ENCODE measurements around the gene CAMK2A. TPM values are rescaled to one million over a fixed set of nuclear protein-coding genes. Genes with fewer than 3 reads are reported as not detected.

The CAMK2A gene
- total RNA-seq, 1 donor from 2014 or later = not detected

DNA sequence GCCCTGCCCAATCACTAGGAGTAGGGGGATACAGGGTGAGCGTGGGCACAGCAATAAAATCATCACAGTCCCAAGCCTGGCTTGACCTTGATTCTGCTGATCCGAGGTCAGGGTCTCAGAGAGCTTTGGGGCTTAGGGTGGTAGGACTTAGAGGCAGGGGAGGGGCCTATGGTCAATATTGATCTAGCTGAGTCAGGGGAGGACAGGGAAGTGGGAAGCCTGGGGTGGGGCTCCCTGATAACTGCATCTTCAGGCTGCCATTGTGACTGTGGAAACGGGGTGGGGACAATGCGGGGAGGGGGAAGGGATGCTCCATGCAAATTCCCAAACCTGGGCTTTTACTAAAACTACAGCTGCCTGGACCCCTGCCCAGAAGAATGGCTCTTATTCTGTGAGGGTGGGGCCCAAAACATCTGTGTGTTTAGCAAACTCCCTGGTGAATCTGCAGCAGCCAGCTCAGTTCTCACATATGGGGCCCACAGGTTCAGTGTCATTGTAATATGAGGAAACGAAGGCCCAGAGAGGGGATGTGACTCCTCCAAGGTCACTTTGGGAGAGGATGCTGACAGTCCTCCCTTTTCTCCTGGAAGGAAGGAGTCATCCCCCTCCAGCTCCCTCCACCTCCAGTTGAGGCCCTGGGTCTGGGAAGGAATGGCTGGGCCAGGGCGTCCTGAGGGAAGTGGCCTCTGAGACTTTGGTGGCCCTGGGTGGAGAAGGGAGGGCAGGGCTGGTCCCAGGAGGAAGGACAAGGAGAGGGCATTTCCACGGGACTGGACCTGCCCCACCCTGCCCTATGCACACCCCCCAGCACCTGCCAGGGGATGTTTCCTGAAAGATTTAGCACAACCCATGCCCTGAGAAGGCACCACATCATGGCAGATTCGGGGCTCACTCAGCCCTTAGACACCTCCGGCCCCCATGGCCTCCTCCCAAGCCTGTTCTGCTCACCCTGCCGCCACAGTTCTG is 73.3 kb downstream of the CAMK2A start:
- intact Hi-C loops (cut with micrococcal nuclease) = loop anchor here (5.0 kb wide), 1 partner anchor 179 kb away; no protein-coding TSS in a partner anchor

GRCh38 chr5:150214289-150214688 is 75.3 kb downstream of the CAMK2A start:
- intact Hi-C loops (cut with micrococcal nuclease) = no loop called here

DNA sequence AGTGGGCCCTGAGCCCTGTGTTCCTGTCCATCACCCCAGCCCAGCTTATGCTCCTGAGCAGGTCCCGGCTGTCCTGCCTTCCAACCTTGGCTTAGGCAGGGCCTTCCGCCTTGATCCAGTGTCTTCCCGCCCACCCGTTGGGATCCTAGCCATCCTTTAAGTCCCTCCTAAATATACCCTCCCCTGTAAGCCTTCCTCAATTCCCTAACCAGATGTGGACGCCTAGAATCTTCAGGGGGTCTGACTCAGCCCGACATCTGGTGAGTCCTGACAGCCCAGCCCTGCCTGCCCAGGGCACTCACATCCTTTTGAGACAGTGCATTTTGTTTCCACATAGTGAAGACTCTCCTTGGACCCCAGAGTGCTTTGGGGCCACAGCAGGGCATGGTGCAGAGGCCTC is 76.0 kb downstream of the CAMK2A start:
- intact Hi-C loops (cut with micrococcal nuclease) = no loop called here

DNA sequence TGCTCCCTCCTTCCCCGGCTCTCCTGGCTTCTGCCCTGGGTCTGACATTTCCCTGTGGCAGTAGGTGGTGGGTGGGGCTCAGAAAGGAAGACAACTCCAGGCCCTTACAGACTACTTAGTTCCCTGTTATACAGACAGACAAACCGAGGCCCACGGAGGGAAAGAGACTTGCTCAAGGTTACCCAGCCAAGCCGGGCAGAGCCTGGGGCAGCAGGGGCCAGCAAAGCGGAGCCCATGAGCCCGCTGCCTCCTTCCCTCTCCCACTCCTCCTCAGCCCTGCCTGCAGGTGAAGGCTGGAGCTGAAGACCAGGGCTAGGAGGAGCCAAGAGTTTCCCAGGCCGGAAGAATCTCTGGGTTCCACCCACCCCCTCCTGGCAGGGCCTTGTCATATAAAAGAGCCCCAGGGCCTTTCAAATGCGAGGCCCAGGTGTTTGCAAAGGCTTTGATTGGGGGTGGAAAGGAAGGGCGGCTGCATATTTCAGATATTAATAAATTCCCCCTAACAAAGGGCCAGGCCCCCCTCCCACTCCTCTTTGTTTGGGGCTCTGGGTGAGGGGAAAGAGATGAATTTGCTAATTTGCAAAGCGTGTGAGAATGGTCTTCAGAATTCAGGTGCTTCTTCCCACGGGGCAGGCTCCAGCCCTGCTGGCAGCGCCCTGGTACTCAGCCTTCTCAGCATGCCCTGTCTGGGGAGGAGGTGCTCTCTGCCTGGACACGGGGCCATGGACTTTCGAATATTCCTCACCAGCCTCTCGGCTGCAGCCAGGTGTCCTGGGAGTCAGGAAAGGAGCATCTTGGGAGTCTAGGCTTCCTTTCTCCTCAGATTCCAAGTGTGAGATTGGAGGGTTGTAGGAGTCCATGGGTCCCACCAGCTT is 78.2 kb downstream of the CAMK2A start:
- intact Hi-C loops (cut with micrococcal nuclease) = no loop called here

- intact Hi-C loops (cut with micrococcal nuclease) = no loop called here
Observed at GRCh38 chr5:150210644-150211043, 78.9 kb downstream of the CAMK2A start.

DNA sequence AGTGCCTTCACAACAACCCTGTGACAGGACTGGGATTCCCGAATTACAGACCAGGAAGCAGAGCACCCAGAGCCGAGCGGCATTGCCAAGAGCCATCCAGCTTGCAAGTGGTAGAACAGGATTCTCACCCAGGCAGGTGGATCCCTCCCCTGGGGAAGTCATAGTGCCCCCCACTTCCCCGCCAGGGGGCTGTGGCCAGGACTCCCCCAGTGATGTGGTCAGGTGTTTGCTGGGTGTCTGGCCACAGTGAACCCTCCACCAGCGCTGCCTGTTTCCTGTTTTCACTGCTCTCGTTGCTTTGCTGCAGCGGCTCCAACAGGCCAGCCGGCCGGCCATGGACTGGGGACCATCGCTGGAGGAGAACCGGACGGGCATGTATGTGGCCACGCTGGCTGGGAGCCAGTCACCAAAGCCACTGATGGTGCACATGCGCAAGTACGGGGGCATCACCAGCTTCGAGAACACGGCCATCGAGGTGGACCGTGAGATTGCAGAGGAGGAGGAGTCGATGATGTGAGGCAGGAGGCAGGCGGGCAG is 80.4 kb downstream of the CAMK2A start:
- intact Hi-C loops (cut with micrococcal nuclease) = no loop called here

GRCh38 chr5:150208187-150209098 is 81.1 kb downstream of the CAMK2A start:
- intact Hi-C loops (cut with micrococcal nuclease) = no loop called here

GRCh38 chr5:150206779-150207115 is 82.8 kb downstream of the CAMK2A start:
- intact Hi-C loops (cut with micrococcal nuclease) = no loop called here

- intact Hi-C loops (cut with micrococcal nuclease) = no loop called here
Observed at GRCh38 chr5:150206098-150206778, 83.3 kb downstream of the CAMK2A start.

DNA sequence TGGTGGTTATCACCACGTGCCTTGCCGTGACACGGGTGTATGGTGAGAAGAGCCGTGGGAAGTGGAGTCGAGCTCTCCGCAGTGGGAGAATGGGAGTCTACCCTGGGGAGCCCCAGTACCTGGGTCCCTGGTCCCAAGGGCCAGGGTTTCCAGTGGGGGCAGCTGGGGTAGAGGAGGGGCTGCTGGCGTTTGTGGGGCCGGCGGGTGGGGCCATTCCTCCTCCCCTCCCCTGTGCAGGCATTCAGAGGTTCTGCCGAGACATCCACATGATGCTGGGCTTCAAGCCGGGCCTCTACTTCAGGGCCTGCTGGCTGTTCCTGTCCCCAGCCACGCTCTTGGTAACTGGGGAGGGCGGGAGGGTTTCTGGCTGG is 85.0 kb downstream of the CAMK2A start:
- intact Hi-C loops (cut with micrococcal nuclease) = no loop called here

- intact Hi-C loops (cut with micrococcal nuclease) = no loop called here
Observed at GRCh38 chr5:150203832-150204589, 85.6 kb downstream of the CAMK2A start.

GRCh38 chr5:150202501-150202900 is 87.1 kb downstream of the CAMK2A start:
- intact Hi-C loops (cut with micrococcal nuclease) = no loop called here

- intact Hi-C loops (cut with micrococcal nuclease) = no loop called here
Observed at GRCh38 chr5:150197476-150197875, 92.1 kb downstream of the CAMK2A start.

GRCh38 chr5:150196986-150197385 is 92.6 kb downstream of the CAMK2A start:
- intact Hi-C loops (cut with micrococcal nuclease) = no loop called here

GRCh38 chr5:150196514-150196913 is 93.1 kb downstream of the CAMK2A start:
- intact Hi-C loops (cut with micrococcal nuclease) = no loop called here

DNA sequence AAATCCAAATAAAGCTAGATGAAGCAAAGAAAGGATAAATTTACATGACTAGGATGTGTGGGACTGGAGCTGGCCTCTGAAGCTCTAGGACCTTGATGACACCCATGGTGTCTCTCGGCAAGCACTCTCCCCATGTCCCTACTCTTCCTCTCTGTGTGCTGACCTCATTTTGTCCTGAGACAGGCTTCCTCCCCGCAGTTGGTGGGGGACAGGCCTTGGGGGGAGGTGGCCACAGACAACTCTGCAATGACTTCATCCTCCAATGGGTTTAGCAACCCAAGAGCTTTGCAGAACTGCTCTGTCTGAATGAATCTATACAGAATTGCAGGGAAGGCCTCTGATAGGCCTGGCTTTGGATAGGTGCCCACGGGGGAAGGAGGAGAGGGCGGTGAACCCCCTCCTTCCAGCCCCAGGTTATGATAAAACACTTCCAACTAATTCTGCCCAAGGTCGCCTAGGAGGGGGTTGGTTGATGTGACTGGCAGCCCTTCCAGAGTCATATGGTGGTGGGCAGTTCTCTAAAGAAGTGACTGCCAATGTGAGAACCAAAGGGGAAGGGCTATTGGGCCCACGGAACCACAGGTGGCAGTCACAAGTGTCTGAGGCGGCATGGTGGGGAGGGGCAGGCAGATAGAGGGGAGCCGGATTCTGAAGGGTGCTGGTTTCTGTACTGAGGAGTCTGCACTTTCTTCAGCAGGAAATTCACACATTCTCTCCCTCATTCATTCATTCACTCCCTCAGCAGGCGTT is 93.7 kb downstream of the CAMK2A start:
- intact Hi-C loops (cut with micrococcal nuclease) = no loop called here

DNA sequence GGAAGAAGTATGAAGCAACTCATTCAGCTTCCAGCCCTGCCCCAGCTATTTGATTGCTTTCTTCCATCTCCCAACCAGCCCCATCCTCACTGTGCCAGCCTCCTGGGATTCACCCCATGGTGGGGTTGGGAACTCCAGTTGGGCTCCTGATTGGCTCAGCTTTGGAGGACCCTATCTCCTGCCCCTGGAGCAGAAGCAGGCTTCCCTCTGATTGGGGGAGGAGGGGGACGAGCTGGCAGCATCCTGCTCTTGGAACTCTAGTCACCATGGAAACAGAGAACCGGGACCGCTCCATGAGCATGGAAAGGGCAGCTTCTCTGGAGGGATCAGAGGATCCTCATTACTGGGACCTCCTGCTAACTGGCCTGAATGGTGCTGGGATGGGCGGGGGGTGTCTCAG is 97.1 kb downstream of the CAMK2A start:
- intact Hi-C loops (cut with micrococcal nuclease) = no loop called here

DNA sequence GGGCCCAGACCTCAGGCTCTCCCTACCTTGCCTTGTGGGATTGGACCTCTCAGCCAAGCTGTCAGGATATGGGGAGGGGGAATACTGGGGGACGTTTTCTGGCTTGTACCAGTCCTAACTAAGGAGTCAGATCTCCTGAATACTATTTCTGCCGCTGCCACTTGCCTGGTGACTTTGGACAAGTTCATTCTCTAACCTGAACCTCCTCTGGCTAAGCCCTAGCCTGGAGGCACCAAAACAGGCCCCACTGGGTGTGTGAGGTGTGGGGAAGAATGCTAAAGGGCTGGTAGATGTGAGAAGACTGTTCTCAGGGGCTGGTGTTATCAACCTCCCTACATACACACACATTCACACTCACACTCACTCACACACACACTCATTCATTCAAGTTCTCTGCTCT is 98.6 kb downstream of the CAMK2A start:
- intact Hi-C loops (cut with micrococcal nuclease) = no loop called here

GRCh38 chr5:150190503-150190979 is 99.0 kb downstream of the CAMK2A start:
- intact Hi-C loops (cut with micrococcal nuclease) = no loop called here
